ENCODE data around the gene TRMO.

Gene TRMO

GRCh38 chr9:97940233-97940632 lies 17.9 kb upstream of the TRMO start:
- Histone ChIP-seq H3K27me3 (ENCODE audit: control insufficient read depth, low read length) (no peaks in the 10 kb centered on the region), H3K4me1 (ENCODE audit: control insufficient read depth, low read length) (peaks cover 57% of the 10 kb centered on the region), H3F3A (ENCODE audit: control insufficient read depth, insufficient read depth) (peaks cover 6% of the 10 kb centered on the region; the same call in 1 of the 2 replicates), H3K9me3 (ENCODE audit: control insufficient read depth, insufficient read depth, low read length) (no peaks in the 10 kb centered on the region), H3K27ac (ENCODE audit: low read depth, low read length) (no peak overlapping the region), H3K4me3 (ENCODE audit: low read length) (no peak overlapping the region), H4K20me1 (ENCODE audit: control insufficient read depth, insufficient read depth, low read depth, low read length) (no peaks in the 10 kb centered on the region), H3K79me2 (ENCODE audit: control insufficient read depth, low read length) (no peaks in the 10 kb centered on the region), H3K4me2 (ENCODE audit: low read length) (no peak overlapping the region), H3K9me2 (replicated peaks; ENCODE audit: control insufficient read depth, low read length) (no peaks in the 10 kb centered on the region), H3K36me3 (ENCODE audit: control insufficient read depth, low read length) (0 out of 2 replicates have a peak, but pooled peaks cover 3% of the 10 kb centered on the region)
- no peak for TF ChIP-seq EZH2phosphoT487 (IDR thresholded peaks at IDR 0.05; ENCODE audit: borderline replicate concordance, low read length)
- no peak for TF ChIP-seq CTCF (IDR thresholded peaks at IDR 0.05; ENCODE audit: low read depth, low read length, poor library complexity, severe bottlenecking)

GRCh38 chr9:97938081-97938644 lies 15.9 kb upstream of the TRMO start, which contains the start of gene HEMGN:
HEMGN (minus strand) TSS chr9:97938172; CDS start chr9:97938136, 36 bp downstream.
- peak within 1 kb of the TSS; percentile 32 for H3K4me3 ChIP-seq (ENCODE audit: low read length)
- no peaks in the 10 kb centered on the region for H3K9me2 ChIP-seq (replicated peaks; ENCODE audit: control insufficient read depth, low read length)
- no peaks in the 10 kb centered on the region for H3K27me3 ChIP-seq (ENCODE audit: control insufficient read depth, low read length)
- peaks cover 70% of the 10 kb centered on the region for H3K4me1 ChIP-seq (ENCODE audit: control insufficient read depth, low read length)
- H4K20me1 ChIP-seq (ENCODE audit: control insufficient read depth, insufficient read depth, low read depth, low read length), result no peaks in the 10 kb centered on the region
- peak within 1 kb of the TSS; percentile 30; the same call in 1 of the 2 replicates for H3K27ac ChIP-seq (ENCODE audit: low read depth, low read length)
- H3K36me3 ChIP-seq (ENCODE audit: control insufficient read depth, low read length), result 0 out of 2 replicates have a peak, but pooled peaks cover 3% of the 10 kb centered on the region
- TF ChIP-seq EZH2phosphoT487 (IDR thresholded peaks at IDR 0.05; ENCODE audit: borderline replicate concordance, low read length) (no peak), CTCF (IDR thresholded peaks at IDR 0.05; ENCODE audit: low read depth, low read length, poor library complexity, severe bottlenecking) (no peak)
- H3F3A ChIP-seq (ENCODE audit: control insufficient read depth, insufficient read depth), result peaks cover 6% of the 10 kb centered on the region; the same call in 1 of the 2 replicates
- no peaks in the 10 kb centered on the region for H3K79me2 ChIP-seq (ENCODE audit: control insufficient read depth, low read length)
- H3K4me2 ChIP-seq (ENCODE audit: low read length), result peak within 1 kb of the TSS; percentile 50
- no peaks in the 10 kb centered on the region for H3K9me3 ChIP-seq (ENCODE audit: control insufficient read depth, insufficient read depth, low read length)

- Histone ChIP-seq H3K4me2 (ENCODE audit: low read length) (no peak overlapping the region), H3K27ac (ENCODE audit: low read depth, low read length) (no peak overlapping the region), H3K79me2 (ENCODE audit: control insufficient read depth, low read length) (peaks cover 1% of the 10 kb centered on the region; the same call in 1 of the 2 replicates), H3F3A (ENCODE audit: control insufficient read depth, insufficient read depth) (peaks cover 6% of the 10 kb centered on the region; the same call in 1 of the 2 replicates), H3K4me1 (ENCODE audit: control insufficient read depth, low read length) (peaks cover 63% of the 10 kb centered on the region), H3K4me3 (ENCODE audit: low read length) (no peak overlapping the region), H3K9me3 (ENCODE audit: control insufficient read depth, insufficient read depth, low read length) (no peaks in the 10 kb centered on the region), H4K20me1 (ENCODE audit: control insufficient read depth, insufficient read depth, low read depth, low read length) (no peaks in the 10 kb centered on the region), H3K36me3 (ENCODE audit: control insufficient read depth, low read length) (0 out of 2 replicates have a peak, but pooled peaks cover 3% of the 10 kb centered on the region), H3K27me3 (ENCODE audit: control insufficient read depth, low read length) (no peaks in the 10 kb centered on the region), H3K9me2 (replicated peaks; ENCODE audit: control insufficient read depth, low read length) (no peaks in the 10 kb centered on the region)
- TF ChIP-seq EZH2phosphoT487 (IDR thresholded peaks at IDR 0.05; ENCODE audit: borderline replicate concordance, low read length) (no peak), CTCF (IDR thresholded peaks at IDR 0.05; ENCODE audit: low read depth, low read length, poor library complexity, severe bottlenecking) (no peak)
Observed at GRCh38 chr9:97936998-97937397, 14.7 kb upstream of the TRMO start.

Measured in DOHH2 (cell line).